Activated naive CD8-positive, alpha-beta T cell treated with anti-CD3 and anti-CD28 coated beads, Interleukin-2, amount 10 ng/mL, durations not matched to agents 7 days and 5 days (primary cell): ENCODE data around the gene OR14A16. TPM values are rescaled to one million over a fixed set of nuclear protein-coding genes. Genes with fewer than 3 reads are reported as not detected.

Source experiments
- ATAC-seq: fragments of 150-1000 bp; cut with Tn5 transposase; one replicate; pipeline ENCODE4 v1.10.0; 2021; ENCODE audit warnings: low read depth, moderate library complexity
- POLR2A ChIA-PET: fragments of 350-600 bp; sonication (Branson Sonifier 250); formaldehyde crosslinking; loops from one replicate; lab custom pipeline; 2021; ENCODE audit warnings: antibody characterized with exemption; lab: Charles Lee
- DNase-seq: peaks from one replicate; pipeline ENCODE4 v3.0.0; 2021
- H3K27ac Mint-ChIP-seq: one replicate; pipeline ENCODE4 v1.8.0; 2022; ENCODE audit warnings: mild to moderate bottlenecking, mixed read lengths
- H3K27me3 Mint-ChIP-seq: one replicate; pipeline ENCODE4 v1.8.0; 2022; ENCODE audit warnings: mild to moderate bottlenecking, moderate library complexity, mixed read lengths
- H3K36me3 Mint-ChIP-seq: one replicate; pipeline ENCODE4 v1.8.0; 2021; ENCODE audit warnings: mild to moderate bottlenecking, mixed read lengths
- H3K4me1 Mint-ChIP-seq: one replicate; pipeline ENCODE4 v1.8.0; 2021; ENCODE audit warnings: mixed read lengths
- H3K4me3 Mint-ChIP-seq: one replicate; pipeline ENCODE4 v1.8.0; 2022; ENCODE audit warnings: mild to moderate bottlenecking, moderate library complexity, mixed read lengths
- H3K9me3 Mint-ChIP-seq: one replicate; pipeline ENCODE4 v1.8.0; 2021; ENCODE audit warnings: mixed read lengths
- total RNA-seq, 2 experiments: library from RNA; stranded (reverse); gene quantifications; one replicate each; pipeline ENCODE4 v1.2.3, GENCODE V29; 2021

The OR14A16 gene
- not detected for total RNA-seq

- DNase-seq (no peak), ATAC-seq (no peak)
- no peak within 1 kb of the TSS for H3K4me3 Mint-ChIP-seq
- H3K27ac Mint-ChIP-seq: no peak within 1 kb of the TSS
- no peaks in the 10 kb centered on the region for H3K4me1 Mint-ChIP-seq
- H3K36me3 Mint-ChIP-seq: no peaks in the 10 kb centered on the region
- H3K9me3 Mint-ChIP-seq: no peaks in the 10 kb centered on the region
- H3K27me3 Mint-ChIP-seq: no peaks in the 10 kb centered on the region
- POLR2A ChIA-PET: no interaction called here
Measured at GRCh38 chr1:247824023-247824422, at the start of gene OR14A16. OR14A16 (minus strand) TSS chr1:247824119; CDS start chr1:247815729, 8,390 bp downstream.

GRCh38 chr1:247865416-247865815 lies 41.5 kb upstream of the OR14A16 start:
- no peak for ATAC-seq
- H3K27me3 Mint-ChIP-seq: peaks cover 7% of the 10 kb centered on the region
- no peaks in the 10 kb centered on the region for H3K9me3 Mint-ChIP-seq
- H3K36me3 Mint-ChIP-seq: no peaks in the 10 kb centered on the region
- POLR2A ChIA-PET: no interaction called here
- H3K4me3 Mint-ChIP-seq: no peak overlapping the region
- no peak for DNase-seq
- H3K27ac Mint-ChIP-seq: no peak overlapping the region
- no peaks in the 10 kb centered on the region for H3K4me1 Mint-ChIP-seq

- H3K36me3 Mint-ChIP-seq: no peaks in the 10 kb centered on the region
- ATAC-seq (no peak), DNase-seq (no peak)
- peaks cover 7% of the 10 kb centered on the region for H3K27me3 Mint-ChIP-seq
- H3K27ac Mint-ChIP-seq: no peak overlapping the region
- H3K9me3 Mint-ChIP-seq: no peaks in the 10 kb centered on the region
- H3K4me3 Mint-ChIP-seq: no peak overlapping the region
- POLR2A ChIA-PET: no interaction called here
- no peaks in the 10 kb centered on the region for H3K4me1 Mint-ChIP-seq
Measured at GRCh38 chr1:247864644-247865043, 40.7 kb upstream of the OR14A16 start.

GRCh38 chr1:247862756-247863155 lies 38.8 kb upstream of the OR14A16 start:
- POLR2A ChIA-PET: no interaction called here
- no peaks in the 10 kb centered on the region for H3K36me3 Mint-ChIP-seq
- no peak overlapping the region for H3K27ac Mint-ChIP-seq
- H3K9me3 Mint-ChIP-seq: no peaks in the 10 kb centered on the region
- H3K27me3 Mint-ChIP-seq: peaks cover 20% of the 10 kb centered on the region
- no peak overlapping the region for H3K4me3 Mint-ChIP-seq
- DNase-seq (no peak), ATAC-seq (no peak)
- peaks cover 5% of the 10 kb centered on the region for H3K4me1 Mint-ChIP-seq

- ATAC-seq: peak; percentile 6
- H3K27ac Mint-ChIP-seq: no peak overlapping the region
- no peaks in the 10 kb centered on the region for H3K36me3 Mint-ChIP-seq
- DNase-seq: no peak
- peak overlapping the region; percentile 78 for H3K4me3 Mint-ChIP-seq
- peaks cover 31% of the 10 kb centered on the region for H3K27me3 Mint-ChIP-seq
- peaks cover 8% of the 10 kb centered on the region for H3K4me1 Mint-ChIP-seq
- no peaks in the 10 kb centered on the region for H3K9me3 Mint-ChIP-seq
- POLR2A ChIA-PET: no interaction called here
Measured at GRCh38 chr1:247857985-247858619, 34.2 kb upstream of the OR14A16 start.

GRCh38 chr1:247857069-247857984 lies 33.4 kb upstream of the OR14A16 start, which contains the start of gene TRIM58:
TRIM58 (plus strand) TSS chr1:247857187; CDS start chr1:247857247, 60 bp downstream.
- DNase-seq: peak; percentile 63
- Mint-ChIP-seq H3K27ac (peak within 1 kb of the TSS; percentile 36), H3K4me3 (peak within 1 kb of the TSS; percentile 78), H3K9me3 (no peaks in the 10 kb centered on the region), H3K27me3 (peaks cover 31% of the 10 kb centered on the region), H3K4me1 (peaks cover 8% of the 10 kb centered on the region), H3K36me3 (no peaks in the 10 kb centered on the region)
- POLR2A ChIA-PET: no interaction called here
- ATAC-seq: peak; percentile 83

GRCh38 chr1:247855911-247856310 lies 32.0 kb upstream of the OR14A16 start:
- H3K27me3 Mint-ChIP-seq: peaks cover 28% of the 10 kb centered on the region
- peaks cover 8% of the 10 kb centered on the region for H3K4me1 Mint-ChIP-seq
- ATAC-seq: no peak
- H3K27ac Mint-ChIP-seq: no peak overlapping the region
- H3K4me3 Mint-ChIP-seq: no peak overlapping the region
- POLR2A ChIA-PET: no interaction called here
- no peaks in the 10 kb centered on the region for H3K36me3 Mint-ChIP-seq
- no peak for DNase-seq
- no peaks in the 10 kb centered on the region for H3K9me3 Mint-ChIP-seq

GRCh38 chr1:247854899-247855545 lies 31.1 kb upstream of the OR14A16 start:
- Mint-ChIP-seq H3K36me3 (no peaks in the 10 kb centered on the region), H3K4me3 (no peak overlapping the region), H3K27me3 (peaks cover 24% of the 10 kb centered on the region), H3K27ac (no peak overlapping the region), H3K9me3 (no peaks in the 10 kb centered on the region), H3K4me1 (peaks cover 8% of the 10 kb centered on the region)
- no peak for ATAC-seq
- no peak for DNase-seq
- POLR2A ChIA-PET: no interaction called here

GRCh38 chr1:247849616-247850015 lies 25.7 kb upstream of the OR14A16 start:
- no peaks in the 10 kb centered on the region for H3K9me3 Mint-ChIP-seq
- peaks cover 7% of the 10 kb centered on the region for H3K27me3 Mint-ChIP-seq
- H3K27ac Mint-ChIP-seq: no peak overlapping the region
- ATAC-seq (no peak), DNase-seq (no peak)
- H3K4me1 Mint-ChIP-seq: no peaks in the 10 kb centered on the region
- no peaks in the 10 kb centered on the region for H3K36me3 Mint-ChIP-seq
- POLR2A ChIA-PET: no interaction called here
- no peak overlapping the region for H3K4me3 Mint-ChIP-seq

GRCh38 chr1:247848346-247848745 lies 24.4 kb upstream of the OR14A16 start:
- POLR2A ChIA-PET: no interaction called here
- Mint-ChIP-seq H3K4me3 (no peak overlapping the region), H3K27ac (no peak overlapping the region), H3K27me3 (peaks cover 6% of the 10 kb centered on the region), H3K9me3 (no peaks in the 10 kb centered on the region), H3K4me1 (no peaks in the 10 kb centered on the region), H3K36me3 (no peaks in the 10 kb centered on the region)
- ATAC-seq (no peak), DNase-seq (no peak)

GRCh38 chr1:247845693-247846017 lies 21.7 kb upstream of the OR14A16 start:
- Mint-ChIP-seq H3K4me3 (no peak overlapping the region), H3K4me1 (peaks cover 3% of the 10 kb centered on the region), H3K27ac (no peak overlapping the region), H3K36me3 (no peaks in the 10 kb centered on the region), H3K9me3 (no peaks in the 10 kb centered on the region), H3K27me3 (peaks cover 5% of the 10 kb centered on the region)
- no peak for ATAC-seq
- no peak for DNase-seq
- POLR2A ChIA-PET: no interaction called here

- Mint-ChIP-seq H3K36me3 (no peaks in the 10 kb centered on the region), H3K9me3 (no peaks in the 10 kb centered on the region), H3K27me3 (peaks cover 5% of the 10 kb centered on the region)
Measured at GRCh38 chr1:247845011-247845692, 21.2 kb upstream of the OR14A16 start.

GRCh38 chr1:247843411-247843810 lies 19.5 kb upstream of the OR14A16 start:
- Mint-ChIP-seq H3K36me3 (no peaks in the 10 kb centered on the region), H3K27ac (no peak overlapping the region), H3K27me3 (peaks cover 2% of the 10 kb centered on the region), H3K4me3 (no peak overlapping the region), H3K9me3 (no peaks in the 10 kb centered on the region), H3K4me1 (peaks cover 3% of the 10 kb centered on the region)
- POLR2A ChIA-PET: no interaction called here
- ATAC-seq (no peak), DNase-seq (no peak)

More at GRCh38 chr1:247845011-247845692, 21.2 kb upstream of the OR14A16 start:
- Mint-ChIP-seq H3K4me3 (no peak overlapping the region), H3K27ac (no peak overlapping the region), H3K4me1 (peaks cover 3% of the 10 kb centered on the region)
- no peak for DNase-seq
- ATAC-seq: no peak
- POLR2A ChIA-PET: no interaction called here
